HG02970 (cell line): ENCODE measurements around the gene CLCN3.
"Not testable (repeated sequence)": the region's sequence is repeated elsewhere in the genome, so short reads cannot be mapped to it uniquely, and the experiment has no call there.

Source experiments
- ATAC-seq: cut with Tn5 transposase; IDR thresholded peaks from one replicate; pipeline ENCODE4 v1.9.1; 2021; ENCODE audit warnings: mild to moderate bottlenecking, moderate library complexity, moderate number of reproducible peaks; ENCODE audit not compliant: unreplicated experiment, low FRiP score

Gene CLCN3

DNA sequence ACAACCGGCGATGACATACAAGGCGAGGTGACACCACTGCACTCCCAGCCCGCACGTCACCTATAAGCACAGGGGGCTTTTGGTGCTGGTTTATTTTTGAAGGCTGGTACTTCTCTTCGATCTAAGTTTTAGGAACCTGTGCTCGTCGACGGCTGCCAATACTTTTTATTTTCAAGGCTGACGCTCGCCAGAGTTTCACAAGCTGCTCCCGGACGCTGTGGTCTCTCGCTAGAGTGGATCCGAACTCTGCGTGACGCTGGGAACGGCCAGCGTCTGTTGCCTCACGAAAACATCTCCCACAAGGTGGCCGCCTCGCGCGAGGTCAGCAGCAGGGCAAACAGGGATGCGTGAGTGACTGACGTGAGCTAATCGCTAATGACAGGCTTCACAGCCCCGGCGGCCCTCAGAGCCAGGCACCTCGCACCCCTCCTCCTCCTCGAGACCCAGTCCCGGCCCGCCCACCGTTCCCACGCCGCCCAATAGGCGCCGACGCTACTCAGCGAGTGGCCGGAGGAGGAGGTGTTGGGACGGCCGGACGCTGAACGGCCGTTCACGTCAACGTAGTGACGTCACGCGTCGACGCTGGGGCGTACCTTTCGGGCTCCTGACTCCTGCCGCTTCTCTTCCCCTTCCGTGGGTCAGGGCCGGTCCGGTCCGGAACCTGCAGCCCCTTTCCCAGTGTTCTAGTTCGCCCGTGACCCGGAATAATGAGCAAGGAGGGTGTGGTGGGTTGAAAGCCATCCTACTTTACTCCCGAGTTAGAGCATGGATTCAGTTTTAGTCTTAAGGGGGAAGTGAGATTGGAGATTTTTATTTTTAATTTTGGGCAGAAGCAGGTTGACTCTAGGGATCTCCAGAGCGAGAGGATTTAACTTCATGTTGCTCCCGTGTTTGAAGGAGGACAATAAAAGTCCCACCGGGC, at the start of gene CLCN3:
Gene CLCN3 (plus strand): TSS at position 621 of the 922 bp plus-strand sequence. CDS start 15,351 bp downstream, outside the sequence.
- ATAC-seq = peak; percentile 96

DNA sequence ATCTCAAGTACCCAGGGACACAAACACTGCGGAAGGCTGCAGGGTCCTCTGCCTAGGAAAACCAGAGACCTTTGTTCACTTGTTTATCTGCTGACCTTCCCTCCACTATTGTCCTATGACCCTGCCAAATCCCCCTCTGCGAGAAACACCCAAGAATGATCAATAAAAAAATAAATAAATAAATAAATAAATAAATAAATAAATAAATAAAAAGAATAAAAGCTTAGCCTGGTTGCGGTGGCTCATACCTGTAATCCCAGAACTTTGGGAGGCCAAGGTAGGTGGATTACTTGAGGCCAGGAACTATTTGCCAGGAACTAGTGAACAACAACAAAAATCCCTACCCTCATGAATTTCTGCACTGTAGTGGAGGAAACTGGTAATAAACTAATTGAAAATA, 49.4 kb upstream of the CLCN3 start:
- ATAC-seq = not testable (repeated sequence)

GRCh38 chr4:169571435-169571834, 48.9 kb upstream of the CLCN3 start:
- no peak for ATAC-seq

GRCh38 chr4:169573889-169574288, 46.5 kb upstream of the CLCN3 start:
- ATAC-seq = no peak

DNA sequence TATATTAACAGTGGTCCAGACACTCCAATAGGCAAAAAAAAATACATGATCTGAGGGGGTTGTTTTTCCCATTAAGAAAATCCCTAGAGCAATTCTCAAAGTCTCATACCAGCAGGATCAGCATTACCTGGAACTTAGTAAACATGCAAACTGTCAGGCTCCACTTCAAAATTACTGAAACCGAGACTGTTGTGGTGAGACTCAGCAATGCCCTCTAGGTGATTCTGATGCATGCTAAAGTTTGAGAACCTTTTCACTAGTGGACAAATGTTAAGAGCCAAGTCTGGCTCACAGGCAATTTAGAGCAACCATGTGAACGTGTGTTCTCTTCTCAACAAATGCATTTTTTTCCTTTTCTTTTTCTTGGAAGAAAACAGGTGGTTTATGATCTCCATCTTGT, 38.2 kb upstream of the CLCN3 start:
- ATAC-seq = no peak

GRCh38 chr4:169582706-169583105, 37.7 kb upstream of the CLCN3 start:
- ATAC-seq = no peak

DNA sequence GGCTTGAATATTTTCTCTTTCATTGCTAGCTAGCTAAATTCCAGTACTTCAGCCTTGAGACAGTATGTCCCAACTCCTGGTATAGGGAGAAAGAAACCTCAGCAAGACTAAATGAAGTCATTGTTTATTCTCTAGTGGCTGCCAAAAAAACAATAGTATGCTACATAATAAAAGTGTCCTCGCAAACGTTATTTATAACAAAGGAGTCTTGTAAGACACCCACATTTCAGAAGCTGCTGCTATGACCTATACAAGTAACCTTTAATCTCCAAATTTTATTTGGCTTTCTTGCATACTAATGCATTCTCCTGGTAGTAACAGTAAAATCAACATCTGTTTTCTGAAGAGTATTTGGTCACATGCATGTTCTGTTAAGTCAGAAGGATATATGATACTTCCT, 36.8 kb upstream of the CLCN3 start:
- no peak for ATAC-seq

DNA sequence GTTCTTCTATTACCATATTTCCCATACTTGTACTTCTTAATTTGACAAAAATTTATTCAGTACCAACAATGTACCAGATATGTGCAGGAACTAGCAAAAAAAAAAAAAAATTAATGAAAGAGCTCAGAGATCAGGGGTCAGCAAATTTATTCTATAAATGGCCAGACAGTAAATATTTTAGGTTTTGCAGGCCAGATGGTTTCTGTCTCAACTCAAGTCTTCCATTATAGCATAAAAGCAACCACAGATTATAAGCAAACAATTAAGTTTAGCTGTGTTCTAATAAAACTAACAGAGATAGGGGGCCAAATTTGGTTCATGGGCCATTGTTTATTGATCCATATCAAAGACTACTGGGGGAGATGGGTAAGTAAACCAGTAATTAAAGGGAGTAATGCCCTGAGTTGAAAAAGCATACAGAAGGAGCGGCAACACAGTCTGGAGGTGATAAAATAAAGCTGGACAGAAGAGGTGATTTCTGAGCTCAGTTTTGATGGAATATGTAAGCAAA, 27.3 kb upstream of the CLCN3 start:
- no peak for ATAC-seq

GRCh38 chr4:169594560-169595195, 25.7 kb upstream of the CLCN3 start:
- no peak for ATAC-seq

DNA sequence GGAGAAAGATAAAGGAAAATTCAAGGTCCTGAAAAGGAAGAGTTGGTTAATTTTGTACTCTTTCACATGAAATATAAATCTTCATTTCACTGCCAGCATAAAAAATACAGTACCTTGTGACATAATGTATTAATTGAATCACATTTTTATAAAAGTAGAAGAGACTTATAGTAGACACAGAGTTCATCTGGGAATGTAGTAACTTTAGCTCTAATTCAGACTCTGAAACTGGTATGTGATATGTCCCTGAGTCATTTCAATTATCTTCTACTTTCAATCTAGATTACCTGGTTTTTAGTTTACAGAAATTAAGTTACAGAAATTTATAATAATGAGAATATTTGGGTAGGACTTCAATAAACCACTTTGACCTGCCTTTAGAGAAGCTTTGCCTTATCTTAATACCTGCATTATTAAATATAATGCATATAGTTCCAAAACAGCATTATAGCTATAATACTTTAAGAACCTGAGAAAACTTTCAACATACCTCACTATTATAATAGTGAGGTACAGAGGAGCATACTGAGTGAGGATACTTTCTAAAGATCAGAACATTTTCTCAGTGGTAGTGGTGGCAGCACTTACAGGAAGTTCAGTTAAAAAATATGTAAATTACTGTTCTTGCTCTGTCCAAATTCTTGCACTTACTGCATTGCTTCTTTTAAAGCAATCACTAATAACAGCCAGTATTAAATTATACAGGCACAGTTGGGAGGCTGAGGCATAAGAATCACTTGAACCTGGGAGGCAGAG, 19.2 kb upstream of the CLCN3 start:
- no peak for ATAC-seq

GRCh38 chr4:169603312-169603711, 17.1 kb upstream of the CLCN3 start:
- ATAC-seq = no peak

- no peak for ATAC-seq
These were observed 16.1 kb upstream of the CLCN3 start for GRCh38 chr4:169604131-169604900.

- ATAC-seq = no peak
These were observed 15.5 kb upstream of the CLCN3 start for GRCh38 chr4:169604903-169605331.

DNA sequence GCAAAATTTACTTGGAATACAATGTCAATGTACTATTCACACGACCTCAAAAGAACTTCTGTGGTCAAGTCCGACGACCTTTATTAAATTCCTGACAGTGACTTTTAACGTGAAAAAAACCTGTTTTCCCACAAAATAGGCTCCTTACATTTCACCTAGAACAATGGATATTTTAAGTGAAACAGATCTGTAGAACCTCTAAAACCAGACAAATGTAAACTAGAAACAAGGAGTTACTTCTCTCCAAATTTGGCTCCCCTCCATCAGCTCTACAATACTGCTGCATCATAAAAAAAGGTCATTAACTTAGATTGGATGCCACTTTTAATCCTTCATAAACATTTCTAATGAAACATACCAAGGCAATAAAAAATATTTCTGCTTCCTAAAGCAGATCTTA, 9.2 kb upstream of the CLCN3 start:
- ATAC-seq = no peak

DNA sequence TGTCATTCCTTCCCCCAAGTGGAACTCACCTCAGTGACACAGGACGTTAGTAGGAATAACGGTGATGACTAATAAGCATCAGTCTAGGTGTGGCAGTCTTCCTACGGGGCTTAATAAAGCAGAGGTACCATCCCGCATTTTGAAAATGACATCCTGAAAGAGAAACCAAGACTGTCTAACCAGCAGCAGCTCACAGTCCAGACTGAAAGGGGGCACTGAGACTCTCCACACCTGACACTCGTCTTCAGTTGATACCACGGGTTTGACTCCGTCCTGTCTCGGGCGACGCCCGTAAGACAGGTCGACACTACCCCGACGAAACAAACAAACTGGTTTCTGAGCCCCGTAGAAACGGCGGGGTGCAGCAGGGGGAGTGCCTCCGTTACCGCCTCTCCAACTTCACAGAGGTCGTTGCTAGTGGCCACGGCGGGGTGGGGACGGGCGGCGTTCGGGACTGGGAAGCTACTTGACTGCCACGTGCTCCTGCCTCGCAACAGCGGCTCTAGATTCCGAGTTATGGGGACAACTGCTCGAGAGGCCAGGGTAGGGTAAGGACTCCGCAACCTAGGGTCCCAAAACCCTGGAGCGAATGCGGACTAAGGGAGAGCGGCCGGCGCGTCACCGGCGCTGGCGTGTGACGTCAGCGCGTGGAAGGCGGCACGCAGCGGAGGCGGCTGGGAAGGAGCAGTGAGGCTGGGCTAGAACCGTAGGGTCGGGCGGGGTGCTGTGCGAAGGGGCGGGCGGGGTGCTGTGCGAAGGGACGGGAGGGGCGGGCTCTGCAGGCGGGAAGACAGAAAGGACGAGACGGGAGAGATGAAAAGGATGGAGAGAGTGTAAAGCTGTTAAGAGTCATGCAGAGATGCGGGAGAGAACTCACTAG, 8.1 kb upstream of the CLCN3 start, which contains the start of gene NEK1:
Gene NEK1 (minus strand): TSS at position 593 of the 880 bp plus-strand sequence. CDS start 9,953 bp downstream, outside the sequence.
- ATAC-seq = peak; percentile 91

DNA sequence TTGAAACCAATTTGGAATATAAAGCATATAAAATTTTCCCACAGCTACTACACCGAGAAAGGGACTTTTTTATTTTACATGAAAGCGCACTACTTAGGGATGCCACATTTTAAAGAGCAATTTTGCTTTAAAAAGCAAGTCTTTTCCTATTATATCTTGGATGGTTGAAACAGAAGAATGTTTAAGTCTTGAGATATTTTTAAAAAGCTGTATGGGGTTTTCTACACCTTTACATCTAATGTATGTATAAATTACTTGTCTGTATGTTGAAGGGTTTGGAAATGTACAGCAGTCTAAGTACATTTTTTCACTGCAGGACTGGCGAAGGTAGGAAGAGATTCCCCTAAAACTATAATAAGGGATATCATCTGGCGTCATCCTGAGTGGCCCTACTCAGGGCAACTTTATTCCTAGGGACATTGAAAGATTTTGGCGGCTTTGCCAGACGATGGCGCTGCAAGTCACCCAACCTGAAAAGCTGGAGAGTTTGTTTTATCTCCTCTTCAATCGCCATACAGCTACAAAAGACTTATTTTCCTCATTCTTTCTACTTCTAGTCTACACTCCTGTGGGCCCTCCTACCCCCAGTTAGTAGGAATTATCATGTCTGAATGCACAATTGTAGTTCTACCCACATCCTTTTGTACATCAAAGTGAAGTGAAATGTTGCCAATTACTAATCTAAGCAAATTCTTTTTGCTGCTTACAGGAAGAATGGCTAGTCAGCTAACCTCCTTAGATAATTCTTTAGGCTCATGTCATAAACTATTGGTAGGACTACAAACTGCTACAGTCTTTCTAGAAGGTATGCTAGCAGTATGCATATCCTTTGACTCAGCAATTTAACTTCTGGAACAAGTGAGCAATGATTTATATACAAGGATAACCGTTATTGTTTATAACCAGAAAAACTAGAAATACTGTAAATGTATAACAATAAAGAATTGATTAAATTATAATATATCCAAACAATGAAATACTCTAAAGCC, 7.2 kb upstream of the CLCN3 start:
- peak; percentile 31 for ATAC-seq

DNA sequence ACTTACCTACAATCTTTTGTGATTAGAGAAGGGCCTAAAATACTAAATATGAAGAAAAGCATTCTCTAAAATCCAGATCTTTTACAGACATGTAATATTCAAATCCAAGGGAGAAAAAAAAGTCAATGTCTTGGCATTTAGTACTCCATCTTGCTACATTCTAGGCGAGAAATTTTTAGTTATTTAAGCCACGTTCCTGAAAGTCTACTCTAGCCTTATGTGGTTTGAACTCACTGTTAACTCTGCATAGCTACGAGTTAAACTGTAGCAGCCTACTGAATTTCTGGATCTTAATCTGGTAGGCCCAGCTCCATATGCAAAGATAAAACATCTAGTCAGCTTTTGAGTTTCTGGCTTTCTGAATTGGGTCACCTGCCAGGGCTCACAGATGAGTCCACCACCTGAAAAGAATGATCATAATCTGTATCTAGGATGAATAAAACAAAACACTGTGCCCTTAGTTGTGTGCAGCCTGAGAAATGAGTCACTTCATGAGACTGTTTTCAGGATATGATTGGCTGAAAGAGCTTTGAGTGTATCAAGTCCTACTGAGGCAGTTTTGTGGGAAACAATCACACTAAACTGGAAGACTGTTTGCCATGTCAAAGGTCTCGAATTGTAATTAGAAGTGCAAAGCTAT, 4.8 kb upstream of the CLCN3 start:
- no peak for ATAC-seq
